Activated CD4-positive, alpha-beta T cell treated with anti-CD3 and anti-CD28 coated beads for 48 hours (primary cell): Measurements from ENCODE around the gene IL20RB.
"Not testable (repeated sequence)": the region's sequence is repeated elsewhere in the genome, so short reads cannot be mapped to it uniquely, and the experiment has no call there.

Experiments used
- DNase-seq: peaks from one replicate; pipeline ENCODE4 v3.0.0-alpha.2; 2020

IL20RB gene

GRCh38 chr3:136988651-136989050, 30.9 kb downstream of the IL20RB start:
- DNase-seq: no peak

GRCh38 chr3:136989781-136990524, 32.2 kb downstream of the IL20RB start:
- no peak for DNase-seq

GRCh38 chr3:136990826-136991225, 33.0 kb downstream of the IL20RB start:
- DNase-seq: no peak

- DNase-seq: no peak
Observed at GRCh38 chr3:136992115-136992514, 34.3 kb downstream of the IL20RB start.

GRCh38 chr3:136994772-136995516, 37.2 kb downstream of the IL20RB start:
- peak; percentile 33 for DNase-seq

- DNase-seq: no peak
Observed at GRCh38 chr3:136995652-136996051, 37.9 kb downstream of the IL20RB start.

GRCh38 chr3:137000039-137000438, 42.3 kb downstream of the IL20RB start:
- DNase-seq: no peak

- DNase-seq: not testable (repeated sequence)
Observed at GRCh38 chr3:137007376-137007775, 49.6 kb downstream of the IL20RB start.

GRCh38 chr3:137008131-137008530, 50.3 kb downstream of the IL20RB start:
- no peak for DNase-seq

GRCh38 chr3:137008976-137009375, 51.2 kb downstream of the IL20RB start:
- DNase-seq: no peak

- no peak for DNase-seq
Observed at GRCh38 chr3:137010137-137010536, 52.4 kb downstream of the IL20RB start.

- no peak for DNase-seq
Observed at GRCh38 chr3:137011153-137011552, 53.4 kb downstream of the IL20RB start.

GRCh38 chr3:137012097-137012501, 54.3 kb downstream of the IL20RB start:
- DNase-seq: no peak

- peak; percentile 88 for DNase-seq
Observed at GRCh38 chr3:137013951-137014688, 56.3 kb downstream of the IL20RB start.

GRCh38 chr3:137017316-137017715, 59.5 kb downstream of the IL20RB start:
- not testable (repeated sequence) for DNase-seq

- DNase-seq: no peak
Observed at GRCh38 chr3:137020315-137020714, 62.5 kb downstream of the IL20RB start.

GRCh38 chr3:137020888-137021287, 63.1 kb downstream of the IL20RB start:
- DNase-seq: no peak

- DNase-seq: no peak
Observed at GRCh38 chr3:137024348-137024747, 66.6 kb downstream of the IL20RB start.

GRCh38 chr3:137026701-137027100, 68.9 kb downstream of the IL20RB start:
- no peak for DNase-seq

GRCh38 chr3:137032465-137033120, 74.8 kb downstream of the IL20RB start:
- peak; percentile 90 for DNase-seq

- peak; percentile 29 for DNase-seq
Observed at GRCh38 chr3:137035631-137036030, 77.8 kb downstream of the IL20RB start.

GRCh38 chr3:137039570-137039969, 81.8 kb downstream of the IL20RB start:
- no peak for DNase-seq

GRCh38 chr3:137041251-137041650, 83.5 kb downstream of the IL20RB start:
- DNase-seq: no peak
